GM19463 (cell line): Measurements from ENCODE around the gene SH3RF3.

Experiments used
- ATAC-seq: cut with Tn5 transposase; IDR thresholded peaks from one replicate; pipeline ENCODE4 v1.9.1; 2021; ENCODE audit warnings: mild to moderate bottlenecking, moderate library complexity; ENCODE audit not compliant: unreplicated experiment

SH3RF3 gene

DNA sequence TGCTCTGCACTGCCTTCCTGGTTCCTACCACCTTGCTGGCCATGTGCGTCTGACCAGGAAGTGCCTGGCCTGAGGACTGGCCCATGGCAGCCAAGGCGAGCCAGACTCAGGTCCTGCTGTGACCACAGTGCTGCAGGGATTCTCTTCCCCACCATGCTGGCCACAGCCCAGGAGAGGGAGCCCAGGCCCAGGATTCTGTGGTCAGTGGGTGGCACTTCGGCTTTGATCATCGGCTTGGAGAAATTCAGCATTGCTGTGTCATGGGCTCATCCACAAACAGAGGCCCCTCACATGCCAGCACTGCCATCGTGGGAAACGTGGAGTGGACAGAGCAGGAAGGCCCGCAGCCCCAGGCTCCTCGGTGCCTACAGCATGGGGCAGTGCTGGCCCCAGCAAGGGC lies 273.2 kb downstream of the SH3RF3 start:
- ATAC-seq = no peak

DNA sequence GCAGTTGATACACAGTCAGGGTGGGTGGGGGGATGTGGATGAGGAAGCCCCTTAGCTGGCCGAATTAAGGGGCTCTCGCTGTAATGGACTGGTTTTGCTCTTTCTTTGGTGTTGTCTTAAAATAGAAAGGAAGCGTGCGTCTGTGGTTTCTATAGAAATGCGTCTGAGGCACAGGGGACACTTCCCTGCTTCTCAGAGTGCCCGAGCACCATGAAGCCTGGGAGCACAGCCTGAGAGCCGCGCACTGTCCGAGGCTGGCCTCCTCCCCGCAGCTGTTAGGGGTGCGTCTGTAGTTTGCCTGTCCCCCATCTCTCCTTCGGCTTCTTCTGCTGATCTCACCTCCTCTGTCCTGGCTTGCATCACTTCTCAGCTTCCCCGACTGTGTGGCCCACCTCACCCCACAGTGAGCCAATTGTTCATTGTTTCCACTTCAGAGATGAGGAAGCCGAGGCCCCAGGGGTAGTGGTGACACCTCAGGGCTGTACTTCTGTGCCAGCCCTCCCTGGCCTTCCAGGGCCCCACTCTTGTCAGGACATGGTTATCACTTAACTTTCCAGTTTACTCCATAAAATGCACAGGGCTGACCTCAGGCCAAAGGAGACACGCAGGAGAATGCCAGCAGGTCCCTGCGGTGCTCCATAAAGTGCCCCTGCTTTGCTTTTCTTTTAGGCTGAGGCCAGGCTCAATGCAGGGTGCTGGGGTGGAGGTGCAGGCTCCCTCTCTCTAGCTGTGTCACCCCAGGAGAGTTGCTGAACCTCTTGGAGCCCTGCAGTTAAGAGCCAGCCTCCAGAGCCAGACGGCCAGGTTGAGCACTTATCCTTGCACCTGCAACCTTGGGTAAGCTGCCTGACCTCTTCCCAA lies 274.2 kb downstream of the SH3RF3 start:
- no peak for ATAC-seq

DNA sequence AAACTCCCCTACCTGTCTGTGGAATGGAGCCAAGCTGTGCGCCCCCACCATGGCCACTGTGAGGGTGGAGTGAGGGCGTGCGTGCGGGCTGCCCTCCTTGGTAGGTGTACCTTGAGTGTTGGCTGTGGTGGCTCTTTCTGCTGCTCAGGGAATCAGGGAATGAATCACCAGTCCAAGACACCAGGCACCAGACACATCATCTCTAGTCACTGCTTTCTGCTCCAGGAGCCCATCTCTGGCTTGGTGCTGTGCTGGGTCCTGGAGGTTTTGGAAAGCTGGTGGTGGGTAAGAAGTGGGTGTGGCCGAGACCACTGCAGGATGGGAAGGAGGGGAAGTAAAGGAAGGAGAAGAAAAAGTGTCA lies 274.8 kb downstream of the SH3RF3 start:
- ATAC-seq = no peak

DNA sequence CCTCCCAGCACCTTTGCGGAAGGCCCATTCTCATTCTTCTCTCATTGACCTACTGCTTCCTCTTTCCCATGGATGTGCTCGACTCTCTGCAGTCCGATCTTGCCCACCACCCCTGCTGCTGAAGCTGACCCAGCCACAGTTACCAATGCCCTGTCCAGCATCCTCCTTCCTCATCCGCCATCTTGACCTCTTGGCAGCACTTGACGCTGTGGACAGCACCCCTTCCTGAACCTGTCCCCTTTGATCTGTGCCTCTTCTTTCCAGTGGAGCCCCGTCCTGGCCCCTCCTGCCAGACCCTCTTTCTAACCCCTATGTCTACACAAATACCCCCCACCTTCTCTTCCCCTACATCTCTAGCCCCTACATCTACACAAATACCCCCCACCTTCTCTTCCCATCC lies 275.7 kb downstream of the SH3RF3 start:
- no peak for ATAC-seq

DNA sequence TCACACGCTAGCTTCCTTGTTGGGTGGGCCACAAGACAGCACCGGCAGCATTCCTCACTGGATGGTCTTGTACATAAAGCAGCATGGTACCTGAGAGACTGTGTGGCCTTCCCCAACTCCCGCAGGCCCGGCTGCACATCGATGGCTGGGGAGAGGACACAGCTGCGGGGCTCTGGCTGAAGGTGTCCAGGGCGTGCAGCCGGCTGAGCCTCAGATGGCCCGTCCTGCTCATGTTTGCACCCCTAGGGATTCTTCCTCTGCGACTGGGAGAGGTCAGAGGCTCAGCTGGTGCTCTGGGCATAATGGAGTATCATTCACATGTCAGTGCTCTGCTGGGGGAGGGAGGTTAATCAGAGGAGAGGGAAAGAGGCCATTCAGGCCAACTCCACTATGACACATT lies 276.9 kb downstream of the SH3RF3 start:
- no peak for ATAC-seq

DNA sequence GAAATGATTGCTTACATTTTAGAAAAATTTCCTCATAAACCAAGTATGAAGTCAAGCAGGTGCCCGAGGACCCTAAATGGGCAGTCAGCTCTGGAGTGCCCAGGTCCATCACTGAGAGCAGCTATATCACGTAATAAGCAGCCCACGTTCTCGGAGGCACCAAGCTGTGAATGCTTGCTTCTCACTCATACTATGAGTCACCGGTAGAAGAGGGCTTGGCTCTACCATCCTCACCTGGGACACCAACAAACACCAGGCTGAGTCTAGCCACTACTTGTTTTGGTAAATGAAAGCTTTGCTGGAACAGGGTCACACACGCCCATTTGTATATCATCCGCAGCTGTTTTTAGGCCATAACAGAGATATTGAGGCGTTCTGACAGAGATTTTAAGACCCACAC lies 277.3 kb downstream of the SH3RF3 start:
- no peak for ATAC-seq

DNA sequence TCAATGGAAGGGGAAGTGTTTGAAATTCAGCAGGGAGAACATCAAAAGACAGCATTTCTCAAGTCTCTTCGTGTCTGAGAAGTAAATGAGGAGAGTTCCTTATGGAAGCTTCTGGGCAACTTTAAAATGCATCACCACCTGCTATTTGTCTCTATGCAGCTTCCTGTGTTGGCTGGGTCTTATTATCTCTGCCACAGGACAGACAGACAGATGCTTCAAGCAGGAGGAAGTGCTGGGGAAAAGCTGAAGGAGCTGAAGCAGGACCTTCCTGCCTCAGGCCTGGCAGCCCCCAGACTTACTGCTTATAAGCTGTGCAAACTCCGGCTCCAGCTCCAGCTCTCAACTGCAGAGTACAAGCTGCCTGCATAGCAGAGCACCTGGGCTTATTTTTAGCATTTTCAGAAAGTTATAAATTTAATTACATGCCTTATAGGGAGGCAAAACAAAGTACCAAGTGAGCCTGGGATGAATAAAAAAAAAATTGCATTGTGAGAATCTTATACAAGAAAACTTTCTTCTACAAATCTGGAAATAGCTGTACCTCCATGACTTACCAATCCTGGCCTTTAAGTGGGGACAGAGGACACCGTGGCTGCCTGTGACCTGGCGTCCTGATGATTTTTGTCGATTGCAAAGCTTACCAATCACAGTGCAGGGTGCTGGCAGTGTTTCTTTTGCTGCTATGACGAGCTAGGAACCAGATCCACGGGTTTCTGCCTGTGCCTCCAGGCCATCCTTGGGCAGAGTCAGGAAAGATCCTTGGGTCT lies 278.5 kb downstream of the SH3RF3 start:
- no peak for ATAC-seq

DNA sequence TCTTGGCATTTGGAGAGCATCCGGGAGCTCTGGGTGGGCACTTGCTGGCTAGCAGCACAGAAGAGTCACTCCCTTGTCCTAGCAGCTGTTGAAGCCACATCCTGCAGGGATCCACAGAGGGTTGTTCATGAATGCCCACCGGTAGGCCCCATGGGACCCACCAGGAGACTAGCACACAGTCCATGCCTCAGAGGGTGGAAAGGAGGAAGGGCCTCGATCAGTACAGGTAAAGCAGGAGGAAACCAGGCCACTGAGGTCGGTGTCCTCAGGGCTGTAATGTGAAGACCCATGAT lies 279.0 kb downstream of the SH3RF3 start:
- no peak for ATAC-seq

DNA sequence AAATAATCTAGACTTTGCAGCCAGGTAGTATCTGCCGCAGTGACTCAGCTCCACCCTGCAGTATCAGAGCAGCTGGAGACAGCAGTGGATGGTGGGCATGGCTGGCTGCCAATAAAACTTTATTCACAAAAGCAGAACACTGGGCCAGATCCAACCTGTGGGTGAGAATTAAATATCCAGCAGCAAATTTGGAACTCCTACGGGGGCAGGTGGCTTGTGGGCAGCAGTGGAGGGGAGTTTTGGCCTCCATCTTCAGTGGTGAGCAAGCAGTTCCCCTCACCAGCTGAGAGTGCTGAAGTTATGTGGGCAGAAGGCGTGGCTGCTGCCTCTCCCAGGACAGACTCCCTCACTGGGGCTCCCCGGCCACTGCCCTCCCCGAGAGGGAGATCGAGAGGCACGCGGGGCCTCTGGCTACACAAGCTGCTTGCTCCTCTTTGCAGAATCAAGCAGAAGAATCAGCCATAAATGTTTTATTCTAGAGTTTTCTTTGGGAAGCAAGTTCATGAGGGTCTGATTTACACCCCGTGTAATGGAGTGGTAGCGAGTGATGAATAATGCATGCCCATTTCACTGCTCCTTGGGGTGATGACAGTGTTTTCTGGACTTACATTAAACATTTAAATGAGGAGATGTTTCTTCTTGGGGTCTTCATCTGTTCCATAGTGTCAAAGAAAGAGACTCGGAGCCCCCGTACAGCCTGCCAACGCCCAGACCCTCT lies 280.5 kb downstream of the SH3RF3 start:
- no peak for ATAC-seq

DNA sequence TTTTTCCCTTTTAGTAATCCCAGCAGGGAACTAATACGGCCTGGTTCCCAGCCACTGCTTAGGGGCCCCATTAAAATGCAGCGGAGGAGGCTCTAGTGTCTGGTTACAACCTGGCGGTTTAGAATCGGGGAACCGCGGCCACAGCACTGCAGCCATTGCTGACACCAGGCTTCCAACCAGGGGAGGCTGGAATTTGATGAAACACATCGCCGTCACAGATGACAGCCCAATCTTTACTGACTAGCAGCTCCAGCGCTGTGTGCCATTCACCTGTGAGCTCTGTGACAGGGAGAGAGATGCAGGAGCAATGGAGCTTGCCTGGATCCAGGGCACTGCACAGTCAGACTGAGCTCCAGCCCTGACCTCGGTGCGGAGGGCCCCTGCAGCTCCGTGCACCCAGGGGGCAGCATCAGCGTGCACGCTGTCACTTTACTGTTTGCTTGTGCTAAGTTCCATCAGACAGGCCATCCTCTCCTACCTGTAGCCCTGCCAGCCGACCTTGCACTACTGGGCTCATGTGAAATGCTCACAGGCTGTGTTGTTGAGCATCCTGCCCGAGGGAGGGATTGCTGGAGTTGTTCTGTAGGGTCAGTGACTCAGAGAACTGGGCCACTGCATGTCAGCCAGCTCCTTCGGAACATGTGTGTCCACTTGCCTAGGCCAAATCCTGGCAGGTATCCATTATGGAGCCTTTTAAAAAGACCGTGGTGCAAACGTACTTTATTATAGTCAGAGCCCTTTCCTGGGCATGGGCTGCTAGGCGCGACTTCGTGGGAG lies 281.2 kb downstream of the SH3RF3 start:
- ATAC-seq = no peak

DNA sequence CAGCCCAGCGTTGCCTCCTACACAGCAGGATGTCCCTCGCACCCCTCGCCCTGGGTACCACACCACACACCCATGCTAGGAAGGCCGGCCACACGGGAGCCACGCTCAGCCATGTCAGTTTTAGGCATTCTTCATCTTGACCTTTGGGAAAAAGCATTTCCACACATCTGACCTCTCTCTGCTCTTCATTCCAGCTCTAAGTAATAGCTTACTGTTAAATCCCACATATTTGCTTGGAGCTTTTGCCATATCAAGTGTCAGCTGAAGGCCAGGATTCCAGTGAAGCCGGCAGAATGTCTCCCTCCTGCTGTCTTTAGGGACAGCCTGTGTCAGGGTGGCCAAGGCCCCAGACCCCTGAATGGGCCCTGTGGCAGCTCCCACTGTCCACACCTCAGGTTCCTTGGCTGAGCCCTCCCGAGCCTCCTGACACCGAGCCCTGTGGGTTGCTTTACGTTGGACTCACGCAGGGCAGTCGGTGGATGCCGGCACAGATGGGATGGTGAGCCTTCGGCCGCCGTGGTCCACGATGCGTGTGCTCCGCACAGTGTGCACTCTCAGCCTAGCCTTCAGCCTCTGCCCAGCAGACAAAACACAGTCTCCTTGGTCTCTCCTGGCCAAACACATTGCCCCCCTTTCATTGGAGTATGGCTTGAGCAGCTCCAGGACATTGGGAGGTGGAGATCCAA lies 282.8 kb downstream of the SH3RF3 start:
- no peak for ATAC-seq

DNA sequence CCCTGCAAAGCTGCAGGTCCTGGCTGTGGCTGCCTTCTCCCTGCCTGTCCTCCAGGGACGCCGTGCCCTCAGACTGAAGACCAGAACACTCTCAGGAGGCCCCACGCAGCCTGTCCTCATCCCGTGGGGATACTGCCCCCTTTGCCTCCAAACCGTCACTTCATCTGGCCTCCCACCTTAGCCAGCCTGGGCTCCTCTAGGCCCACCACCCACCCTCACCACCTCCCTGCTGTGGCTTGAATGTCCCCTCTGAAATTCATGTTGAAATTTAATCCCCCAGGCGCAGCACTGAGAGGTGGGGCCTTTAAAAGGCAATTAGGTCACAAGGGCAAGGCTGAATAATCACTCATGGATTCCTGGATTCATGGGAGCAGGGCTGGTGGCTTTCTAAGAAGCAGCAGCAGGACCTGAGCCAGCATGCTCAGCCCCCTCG lies 286.6 kb downstream of the SH3RF3 start:
- ATAC-seq = no peak

DNA sequence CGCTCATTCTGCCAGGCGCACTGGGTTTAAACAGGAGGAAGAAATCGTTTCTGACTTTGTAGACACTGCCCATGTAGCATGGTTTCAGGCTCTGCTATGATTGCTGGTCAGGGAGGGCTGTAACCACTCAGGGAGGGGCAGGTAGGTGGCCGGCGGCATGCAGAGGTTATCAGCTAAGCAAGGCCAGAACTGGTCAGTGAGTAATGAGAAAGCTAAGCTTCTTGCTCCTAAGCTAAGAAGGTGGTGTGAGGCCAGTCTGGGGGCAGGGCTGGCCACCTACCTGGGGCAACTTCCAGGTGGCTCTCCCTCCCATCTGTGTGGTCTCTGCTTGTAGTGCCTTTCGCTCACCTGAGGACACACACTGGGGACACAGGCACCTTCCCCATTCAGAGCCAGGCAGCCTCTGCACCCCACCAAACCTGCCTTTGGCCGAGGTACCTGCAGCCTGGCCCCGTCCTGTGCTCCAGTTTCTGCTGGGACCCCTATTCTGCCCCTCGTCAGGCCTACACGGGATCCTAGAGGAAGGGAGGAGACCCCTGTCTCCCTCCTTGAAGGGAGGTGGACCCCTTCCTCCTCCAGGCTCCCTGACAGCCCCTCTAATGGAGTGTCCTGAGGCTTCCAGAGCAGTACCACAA lies 288.8 kb downstream of the SH3RF3 start:
- ATAC-seq = no peak

DNA sequence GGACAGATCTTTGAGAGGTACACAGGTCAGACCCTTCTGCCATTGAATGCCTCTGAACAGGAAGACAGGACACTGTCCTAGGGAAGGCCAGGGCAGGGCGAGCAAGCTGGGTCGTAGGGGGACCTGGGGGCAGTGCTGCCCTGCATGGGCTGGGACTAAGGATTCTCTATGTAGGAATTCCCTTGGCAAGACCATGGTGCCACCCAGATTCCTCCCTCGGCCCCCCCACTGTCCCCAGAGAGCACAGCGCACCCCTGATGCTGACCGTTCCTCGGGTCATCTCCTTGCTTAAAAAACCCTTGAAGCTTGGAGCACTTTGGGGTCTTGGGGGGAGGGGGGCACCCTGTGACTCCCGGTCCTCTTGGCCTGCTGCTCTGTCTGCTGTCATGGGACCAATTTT lies 289.7 kb downstream of the SH3RF3 start:
- ATAC-seq = no peak

DNA sequence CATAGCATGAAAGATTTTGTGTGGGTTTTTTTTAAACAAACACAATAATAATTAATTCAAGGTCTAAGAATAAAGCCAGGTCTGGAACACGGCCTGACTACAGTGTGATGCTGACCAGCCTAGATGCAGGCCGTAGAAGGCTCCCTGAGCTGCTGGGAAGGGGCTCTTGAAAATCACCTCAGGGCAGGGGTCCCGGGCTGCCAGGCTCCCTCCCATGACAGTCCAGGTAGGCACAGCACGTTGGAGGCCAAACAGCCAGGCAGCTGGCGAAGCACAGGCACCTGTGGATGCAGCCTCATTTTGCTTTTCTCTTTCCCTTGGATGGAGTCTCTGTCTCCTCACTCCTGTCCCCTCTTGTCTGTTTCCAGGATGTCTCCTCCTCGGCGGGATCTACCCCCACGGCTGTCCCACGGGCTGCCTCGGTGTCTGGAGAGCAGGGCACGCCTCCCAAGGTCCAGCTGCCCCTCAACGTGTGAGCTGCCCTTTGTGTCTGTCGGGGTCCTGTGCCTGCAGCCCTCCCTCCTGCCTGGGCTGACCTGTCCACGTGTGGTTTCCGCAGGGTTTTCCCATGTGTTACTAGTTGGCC lies 290.3 kb downstream of the SH3RF3 start:
- ATAC-seq = no peak

DNA sequence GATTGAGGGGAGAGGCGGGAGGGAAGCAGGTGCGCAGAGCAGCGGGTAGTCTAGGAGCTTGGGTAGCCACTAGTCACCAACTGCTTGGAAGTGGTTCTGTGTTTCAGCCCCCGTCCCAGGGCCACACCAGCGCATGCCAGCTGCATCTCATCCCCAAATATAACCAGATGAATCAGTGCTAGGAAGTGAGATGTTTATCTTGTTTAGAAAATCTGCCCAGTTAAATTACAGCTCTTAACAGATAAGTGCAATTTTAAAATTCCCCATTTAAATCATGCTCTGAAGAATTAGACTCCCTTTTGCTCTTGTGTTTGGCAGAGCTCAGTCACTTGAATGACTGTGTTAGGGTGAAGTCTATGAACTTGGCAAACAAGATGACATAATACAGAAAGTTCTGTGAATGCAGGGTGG lies 291.0 kb downstream of the SH3RF3 start:
- no peak for ATAC-seq

DNA sequence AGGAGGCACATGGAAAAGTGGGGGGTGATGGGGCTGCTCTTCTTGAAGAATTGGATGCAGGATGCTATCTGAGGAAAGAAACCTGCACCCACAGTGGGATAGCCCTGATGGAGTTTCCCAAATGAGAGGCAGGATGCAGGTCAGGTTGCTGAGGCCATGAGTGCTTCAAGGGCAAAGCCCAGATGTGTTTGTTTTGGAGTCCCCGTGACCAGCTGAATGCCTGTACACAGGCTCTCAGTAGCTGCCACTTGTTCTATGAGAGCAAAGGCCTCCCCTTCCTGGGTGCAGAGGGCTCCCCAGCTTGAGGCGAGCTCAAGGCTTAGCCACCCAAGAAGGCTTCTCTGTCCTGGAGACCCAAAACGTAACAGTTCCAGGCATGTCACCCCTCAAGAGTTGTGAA lies 292.1 kb downstream of the SH3RF3 start:
- no peak for ATAC-seq

DNA sequence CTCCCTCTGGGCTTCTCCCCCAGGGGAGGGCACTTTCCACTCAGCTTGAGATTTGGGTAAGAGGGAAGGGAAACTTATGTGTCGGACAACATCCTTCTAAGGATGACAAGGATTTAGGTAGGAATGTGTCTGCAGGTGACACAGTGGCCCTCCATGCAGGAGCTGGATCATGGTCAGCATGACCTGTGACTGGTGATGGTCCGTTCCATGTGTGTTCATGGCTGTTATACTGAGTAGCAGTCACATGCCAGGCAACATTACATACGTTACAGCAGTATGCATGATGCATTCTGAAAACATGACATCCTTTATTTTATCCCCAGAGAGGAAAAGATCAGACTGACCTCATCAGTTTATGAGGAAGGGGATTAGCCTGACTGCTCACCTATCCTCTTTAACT lies 292.6 kb downstream of the SH3RF3 start:
- no peak for ATAC-seq

DNA sequence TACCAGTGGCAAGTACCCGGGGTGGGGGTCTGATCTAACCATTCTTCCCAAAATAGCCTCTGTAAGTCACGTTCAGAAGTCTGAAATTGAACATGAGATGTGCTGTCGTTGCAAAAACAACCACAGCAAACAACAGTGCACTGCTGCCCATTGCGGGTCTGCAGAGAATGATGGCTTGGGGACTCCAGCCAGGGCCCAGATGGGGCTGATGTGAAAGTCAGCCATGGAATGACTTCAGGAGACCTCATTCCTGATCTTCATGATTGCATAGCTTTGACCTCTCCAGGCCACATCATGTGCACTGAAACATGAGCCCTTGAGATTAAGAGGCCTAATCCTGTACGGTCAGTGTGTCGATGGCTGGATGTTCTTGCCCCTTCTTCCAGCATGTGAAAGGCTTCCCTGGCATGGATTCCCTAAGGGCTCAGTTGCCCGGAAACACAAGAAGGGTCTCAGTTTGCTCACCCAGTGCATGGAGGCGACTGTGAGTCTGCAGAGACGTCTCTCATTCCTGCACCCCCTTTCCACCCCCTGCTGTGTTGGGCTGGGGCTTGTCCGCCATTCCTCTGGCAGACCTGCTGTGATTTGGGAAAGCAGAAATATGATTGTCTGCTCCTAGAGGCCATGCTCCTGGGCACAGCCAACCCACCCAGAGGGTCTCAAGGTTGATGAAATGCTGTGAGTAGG lies 293.2 kb downstream of the SH3RF3 start:
- no peak for ATAC-seq
